Activated CD4-positive, alpha-beta T cell treated with anti-CD3 and anti-CD28 coated beads for 4 hours (primary cell): ENCODE results near the gene HES4.

Source experiments
- DNase-seq, 2 donors: peaks; one replicate each; pipeline ENCODE4 v3.0.0-alpha.2; 2020

Gene HES4, protein sequence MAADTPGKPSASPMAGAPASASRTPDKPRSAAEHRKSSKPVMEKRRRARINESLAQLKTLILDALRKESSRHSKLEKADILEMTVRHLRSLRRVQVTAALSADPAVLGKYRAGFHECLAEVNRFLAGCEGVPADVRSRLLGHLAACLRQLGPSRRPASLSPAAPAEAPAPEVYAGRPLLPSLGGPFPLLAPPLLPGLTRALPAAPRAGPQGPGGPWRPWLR

GRCh38 chr1:999725-1000356 lies at the start of gene HES4:
HES4 (minus strand) TSS chr1:1000097; CDS start chr1:999973, 124 bp downstream.
- peak; percentile 71 to 77 for DNase-seq

DNA sequence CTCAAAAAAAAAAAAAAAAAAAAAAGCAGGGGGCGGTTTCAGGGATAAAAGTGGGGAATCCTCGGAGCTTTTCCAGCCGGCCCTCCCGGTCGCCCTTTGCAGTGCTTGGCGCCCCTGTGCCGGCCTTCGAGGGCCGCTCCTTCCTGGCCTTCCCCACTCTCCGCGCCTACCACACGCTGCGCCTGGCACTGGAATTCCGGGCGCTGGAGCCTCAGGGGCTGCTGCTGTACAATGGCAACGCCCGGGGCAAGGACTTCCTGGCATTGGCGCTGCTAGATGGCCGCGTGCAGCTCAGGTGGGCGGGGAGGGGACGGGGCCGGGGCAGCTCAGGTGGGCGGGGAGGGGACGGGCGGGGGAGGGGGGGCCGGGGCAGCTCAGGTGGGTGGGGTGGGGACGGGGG lies 48.9 kb upstream of the HES4 start:
- no peak for DNase-seq

DNA sequence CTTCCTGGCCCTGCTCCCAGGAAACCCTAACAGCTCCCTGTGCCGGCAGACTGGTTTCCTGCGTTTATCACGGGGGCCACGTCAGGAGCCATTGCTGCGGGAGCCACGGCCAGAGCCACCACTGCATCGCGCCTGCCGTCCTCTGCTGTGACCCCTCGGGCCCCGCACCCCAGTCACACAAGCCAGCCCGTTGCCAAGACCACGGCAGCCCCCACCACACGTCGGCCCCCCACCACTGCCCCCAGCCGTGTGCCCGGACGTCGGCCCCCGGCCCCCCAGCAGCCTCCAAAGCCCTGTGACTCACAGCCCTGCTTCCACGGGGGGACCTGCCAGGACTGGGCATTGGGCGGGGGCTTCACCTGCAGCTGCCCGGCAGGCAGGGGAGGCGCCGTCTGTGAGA lies 48.1 kb upstream of the HES4 start:
- no peak for DNase-seq

DNA sequence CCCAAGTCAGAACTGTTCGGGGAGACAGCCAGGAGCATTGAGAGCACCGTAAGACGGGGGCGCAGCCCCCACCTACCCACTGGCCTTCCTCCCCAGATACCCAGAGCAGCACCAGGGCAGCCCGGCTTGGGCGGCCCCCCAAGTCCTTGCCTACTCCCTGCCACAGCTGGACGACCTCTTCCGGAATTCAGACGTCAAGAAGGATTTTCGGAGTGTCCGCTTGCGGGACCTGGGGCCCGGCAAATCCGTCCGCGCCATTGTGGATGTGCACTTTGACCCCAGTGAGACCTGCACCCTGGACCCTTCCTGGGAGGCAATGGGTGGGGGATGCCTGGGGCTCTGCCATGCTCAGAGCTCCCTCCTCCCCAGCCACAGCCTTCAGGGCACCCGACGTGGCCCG lies 47.5 kb upstream of the HES4 start:
- no peak for DNase-seq

GRCh38 chr1:1046767-1047166 lies 46.9 kb upstream of the HES4 start:
- DNase-seq = no peak

GRCh38 chr1:1046243-1046642 lies 46.3 kb upstream of the HES4 start:
- DNase-seq = no peak

- no peak for DNase-seq
Observed at GRCh38 chr1:1045129-1045528, 45.2 kb upstream of the HES4 start.

DNA sequence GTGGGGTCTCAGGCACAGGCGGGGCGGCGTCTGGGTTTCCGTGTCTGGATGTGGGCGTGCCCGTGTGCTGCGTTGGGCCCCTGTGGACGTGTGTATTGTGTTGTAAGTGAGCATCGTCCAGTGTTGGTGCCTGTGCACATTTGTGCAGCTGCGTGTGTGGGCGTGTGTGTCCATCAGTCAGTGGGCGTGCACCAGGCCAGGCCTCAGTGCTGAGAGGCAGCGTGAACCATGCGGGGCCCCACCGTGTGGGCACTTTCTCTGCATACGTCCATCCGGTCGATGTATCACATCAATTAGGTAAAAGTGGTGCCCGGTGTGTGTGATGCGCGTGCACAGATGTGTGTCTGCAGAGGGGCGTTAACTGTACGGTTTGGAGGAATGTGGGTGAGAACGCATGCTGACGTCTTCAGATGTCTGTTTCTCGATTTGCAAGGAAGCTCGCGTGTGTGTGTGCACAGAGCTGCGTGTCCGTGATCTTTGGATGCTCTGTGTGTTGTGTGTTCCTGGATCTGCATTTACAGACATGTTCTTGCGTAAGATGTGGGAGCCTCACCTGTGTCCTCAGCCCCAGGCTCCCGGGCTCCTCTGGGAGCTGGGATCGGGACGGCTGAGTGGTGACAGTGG lies 44.7 kb upstream of the HES4 start:
- DNase-seq = no peak

- no peak for DNase-seq
Observed at GRCh38 chr1:1043921-1044320, 44.0 kb upstream of the HES4 start.

DNA sequence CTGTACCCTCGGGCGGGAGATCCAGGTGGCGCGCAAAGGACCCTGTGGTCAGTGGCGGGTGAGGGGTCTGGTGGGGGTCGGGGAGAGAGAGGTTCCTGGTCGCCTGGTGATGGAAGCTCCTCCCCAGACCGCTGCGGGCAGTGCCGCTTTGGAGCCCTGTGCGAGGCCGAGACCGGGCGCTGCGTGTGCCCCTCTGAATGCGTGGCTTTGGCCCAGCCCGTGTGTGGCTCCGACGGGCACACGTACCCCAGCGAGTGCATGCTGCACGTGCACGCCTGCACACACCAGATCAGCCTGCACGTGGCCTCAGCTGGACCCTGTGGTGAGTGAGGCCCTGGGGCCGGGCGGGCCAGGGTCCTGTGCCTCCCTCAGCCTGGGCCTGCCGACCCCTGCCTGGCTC lies 43.5 kb upstream of the HES4 start:
- no peak for DNase-seq

DNA sequence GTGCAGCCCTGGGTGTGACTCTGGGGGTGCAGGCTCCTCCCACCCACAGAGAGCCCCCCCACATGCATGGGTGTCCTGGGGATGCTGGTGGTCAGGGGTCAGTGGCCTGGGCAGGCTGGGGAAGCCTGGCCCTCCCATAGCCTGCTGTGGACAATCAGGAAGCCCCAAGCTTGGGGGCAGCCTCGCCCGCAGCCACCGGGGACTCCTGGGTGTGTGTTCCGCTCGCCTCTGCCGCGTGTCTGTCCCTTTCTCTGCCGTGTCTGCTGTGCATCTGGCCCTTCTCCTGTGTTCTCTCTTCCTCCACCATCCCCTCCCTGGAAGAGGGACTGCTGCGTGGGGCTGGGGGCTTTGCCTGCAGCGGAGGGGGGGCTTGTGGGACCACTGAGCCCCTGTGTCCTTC lies 42.9 kb upstream of the HES4 start:
- DNase-seq = no peak

DNA sequence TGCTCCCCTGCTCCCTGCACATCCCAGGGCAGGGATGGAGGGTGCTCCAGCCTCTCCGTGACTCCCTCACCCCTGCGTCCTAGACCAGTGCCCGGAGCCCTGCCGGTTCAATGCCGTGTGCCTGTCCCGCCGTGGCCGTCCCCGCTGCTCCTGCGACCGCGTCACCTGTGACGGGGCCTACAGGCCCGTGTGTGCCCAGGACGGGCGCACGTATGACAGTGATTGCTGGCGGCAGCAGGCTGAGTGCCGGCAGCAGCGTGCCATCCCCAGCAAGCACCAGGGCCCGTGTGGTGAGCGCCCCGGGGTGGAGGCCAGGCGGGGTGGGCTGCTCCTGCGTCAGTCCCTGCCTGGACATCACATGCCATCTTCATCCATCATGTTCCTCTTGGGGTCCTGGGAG lies 42.0 kb upstream of the HES4 start:
- no peak for DNase-seq

GRCh38 chr1:1041092-1041523 lies 41.2 kb upstream of the HES4 start:
- DNase-seq = no peak

GRCh38 chr1:1040004-1040991 lies 40.4 kb upstream of the HES4 start:
- DNase-seq = peak; percentile 67 to 78

DNA sequence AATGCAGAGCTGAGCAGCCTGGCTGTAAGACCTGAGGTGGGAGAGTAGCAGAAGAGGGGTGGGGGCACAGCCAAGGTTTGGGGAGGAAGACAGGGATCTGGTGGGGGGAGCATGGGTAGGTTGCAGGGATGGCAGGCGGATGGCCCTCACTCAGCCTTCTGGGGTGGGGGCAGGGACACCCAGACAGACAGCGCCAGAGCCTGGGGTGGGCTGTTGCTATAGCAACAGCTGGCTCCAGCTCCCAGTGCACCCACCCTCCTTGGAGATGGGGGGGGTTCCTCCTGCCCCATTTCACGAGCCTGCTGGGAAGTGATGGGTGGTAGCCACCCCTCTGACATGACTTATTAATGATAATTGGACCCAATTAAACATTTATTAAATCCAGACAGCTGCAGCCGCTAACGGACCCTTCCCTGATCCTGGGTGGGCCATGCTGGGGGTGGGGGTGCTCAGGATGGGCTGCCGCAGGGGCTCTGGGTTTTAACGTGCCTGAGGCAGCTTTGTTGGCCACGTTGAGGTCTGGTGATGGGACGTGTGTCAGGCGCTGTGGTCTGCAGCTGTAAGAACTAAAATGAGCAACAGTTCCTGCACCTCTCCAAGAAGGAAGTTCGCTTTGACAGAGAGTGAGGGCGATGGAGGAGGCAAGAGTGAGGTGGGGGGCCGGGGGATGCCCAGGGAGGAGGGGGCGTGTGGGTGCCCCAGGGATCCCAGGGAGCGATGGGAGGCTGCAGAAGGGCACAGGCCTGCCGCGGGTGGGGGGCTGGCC lies 39.4 kb upstream of the HES4 start:
- no peak for DNase-seq

- no peak for DNase-seq
Observed at GRCh38 chr1:1038694-1039093, 38.8 kb upstream of the HES4 start.

DNA sequence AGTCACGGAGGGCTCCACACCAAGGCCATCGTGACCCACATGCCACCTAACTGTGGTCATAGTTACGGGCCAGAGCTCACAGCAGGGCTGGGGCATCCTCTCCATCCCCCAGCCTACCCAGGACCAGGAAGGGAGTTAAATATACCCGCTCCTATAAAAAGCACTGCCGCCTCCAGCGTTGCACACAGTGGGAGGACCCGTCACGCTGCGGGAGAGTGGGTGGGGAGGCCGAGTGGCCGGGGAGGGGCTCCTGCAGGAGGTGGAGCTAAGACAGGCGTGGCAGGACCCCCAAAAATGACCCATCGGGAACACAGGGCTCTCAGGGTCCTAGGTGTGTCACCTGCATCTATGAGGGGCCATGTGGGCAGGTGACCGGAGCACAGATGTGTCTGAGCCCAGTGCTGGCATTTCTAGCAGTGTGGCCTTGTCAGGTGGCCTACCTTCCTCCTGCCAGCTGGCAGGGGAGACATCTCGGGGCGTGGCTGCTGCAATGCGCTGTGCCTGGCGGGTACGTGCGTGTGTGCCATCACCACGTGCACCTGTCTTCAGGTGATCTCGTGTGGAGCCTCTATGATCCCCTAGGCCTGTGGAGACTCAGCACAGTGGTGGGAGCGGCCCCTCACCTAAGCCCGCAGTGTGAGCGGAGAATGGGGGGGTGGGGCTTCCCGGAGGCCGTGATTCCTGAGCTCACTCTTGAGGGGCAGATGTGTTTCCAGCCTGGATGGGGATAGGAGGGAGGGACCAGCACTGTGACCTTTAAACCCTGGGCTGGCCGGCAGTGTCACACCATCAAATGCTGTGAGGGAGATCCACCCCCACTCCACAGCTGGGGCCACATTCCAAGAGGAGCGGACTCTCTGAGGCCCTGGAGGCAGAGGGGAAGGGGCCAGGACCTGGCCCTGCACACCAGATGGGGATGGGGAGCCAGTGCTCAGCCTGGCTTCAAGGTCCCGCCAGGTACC lies 37.8 kb upstream of the HES4 start:
- DNase-seq = no peak

GRCh38 chr1:1035291-1035943 lies 35.5 kb upstream of the HES4 start:
- DNase-seq = no peak

- DNase-seq = no peak
Observed at GRCh38 chr1:1034439-1034781, 34.5 kb upstream of the HES4 start.

- DNase-seq = no peak
Observed at GRCh38 chr1:1033731-1034438, 34.0 kb upstream of the HES4 start.
